CD4-positive, alpha-beta memory T cell (primary cell): ENCODE data around the gene OSMR. TPM values are rescaled to one million over a fixed set of nuclear protein-coding genes. Genes with fewer than 3 reads are reported as not detected.

Source experiments
- CTCF ChIA-PET: fragments of 350-600 bp; sonication (Branson Sonifier 250); formaldehyde crosslinking; loops from one replicate; lab custom pipeline; 2021; ENCODE audit warnings: inconsistent platforms; ENCODE audit not compliant: partially characterized antibody; lab: Charles Lee
- POLR2A ChIA-PET: fragments of 350-600 bp; sonication (Branson Sonifier 250); formaldehyde crosslinking; loops from one replicate; lab custom pipeline; 2021; ENCODE audit not compliant: partially characterized antibody; lab: Charles Lee
- DNase-seq, 5 donors: peaks; one replicate each; pipeline versions ENCODE4 v3.0.0 to v3.0.0-alpha.2; 2020 to 2022; ENCODE audit warnings: mixed read lengths in 1 of 5
- H3K27ac ChIP-seq: one replicate; pipeline ENCODE4 v1.7.0; 2013; ENCODE audit warnings: low read depth, low read length
- H3K27me3 ChIP-seq: 2 replicates; pipeline ENCODE4 v1.7.0; 2013; ENCODE audit warnings: mild to moderate bottlenecking, low read length, moderate library complexity; ENCODE audit not compliant: insufficient read depth
- H3K36me3 ChIP-seq: 2 replicates; pipeline ENCODE4 v1.7.0; 2013; ENCODE audit warnings: mild to moderate bottlenecking, low read length, moderate library complexity; ENCODE audit not compliant: insufficient read depth
- H3K4me1 ChIP-seq: 2 replicates; pipeline ENCODE4 v1.7.0; 2013; ENCODE audit warnings: mild to moderate bottlenecking, low read length, moderate library complexity; ENCODE audit not compliant: insufficient read depth
- H3K4me3 ChIP-seq, 2 donors: one replicate each; pipeline ENCODE4 v1.7.0; 2013; ENCODE audit warnings: low read length in 2 of 2, mild to moderate bottlenecking in 1 of 2
- H3K9me3 ChIP-seq, 2 donors: one replicate each; pipeline ENCODE4 v1.7.0; 2013; ENCODE audit warnings: low read length in 2 of 2, control low read depth in 1 of 2; ENCODE audit not compliant: control insufficient read depth in 1 of 2
- H3K27ac Mint-ChIP-seq, 7 donors: one replicate each; pipeline ENCODE4 v1.8.0; 2020 to 2021; ENCODE audit warnings: mixed read lengths in 7 of 7, mild to moderate bottlenecking in 6 of 7, inconsistent platforms in 3 of 7, moderate library complexity in 3 of 7
- H3K27me3 Mint-ChIP-seq, 2 donors: one replicate each; pipeline ENCODE4 v1.8.0; 2020 to 2021; ENCODE audit warnings: mixed read lengths in 2 of 2
- H3K36me3 Mint-ChIP-seq, 2 donors: one replicate each; pipeline ENCODE4 v1.8.0; 2020 to 2021; ENCODE audit warnings: mixed read lengths in 2 of 2, inconsistent platforms in 1 of 2, mild to moderate bottlenecking in 1 of 2
- H3K4me1 Mint-ChIP-seq, 4 donors: one replicate each; pipeline ENCODE4 v1.8.0; 2020 to 2021; ENCODE audit warnings: mixed read lengths in 4 of 4, mild to moderate bottlenecking in 1 of 4
- H3K4me3 Mint-ChIP-seq, 8 donors: one replicate each; pipeline ENCODE4 v1.8.0; 2020 to 2021; ENCODE audit warnings: mixed read lengths in 8 of 8, mild to moderate bottlenecking in 7 of 8, moderate library complexity in 6 of 8, inconsistent platforms in 3 of 8
- H3K9me3 Mint-ChIP-seq, 8 donors: one replicate each; pipeline ENCODE4 v1.8.0; 2020 to 2021; ENCODE audit warnings: mixed read lengths in 8 of 8, mild to moderate bottlenecking in 5 of 8, inconsistent platforms in 3 of 8, moderate library complexity in 1 of 8
- intact Hi-C: fragments of 100-400 bp; cut with micrococcal nuclease; formaldehyde crosslinking; loops from one replicate; pipeline ENCODE4 v1.15.1; 2023
- polyA plus RNA-seq, 2 donors: library from polyadenylated mRNA; unstranded; fragments of 300-500 nt; fragmentation: Illumina TruSeq; gene quantifications; one replicate each; pipeline ENCODE4 v1.2.3, GENCODE V29; 2021
- total RNA-seq, 2 experiments: library from RNA; stranded (reverse); gene quantifications; one replicate each; pipeline ENCODE4 v1.2.3, GENCODE V29; 2021

OSMR gene
- total and polyA plus RNA-seq, 4 experiments from 2014 or later = 0.37 TPM; not detected in 3

- peaks cover 3% of the 10 kb centered on the region for H3K36me3 ChIP-seq
- H3K27ac ChIP-seq = no peak overlapping the region
- no peaks in the 10 kb centered on the region for H3K4me1 Mint-ChIP-seq
- ChIA-PET CTCF (interaction anchor here (0.9 kb wide), 1 partner anchor 12 kb away, joined by 5 read pairs; no protein-coding TSS in a partner anchor), POLR2A (no interaction called here)
- DNase-seq = no peak
- no peak overlapping the region for H3K27ac Mint-ChIP-seq
- no peaks in the 10 kb centered on the region for H3K27me3 ChIP-seq
- H3K9me3 Mint-ChIP-seq = no peaks in the 10 kb centered on the region
- no peaks in the 10 kb centered on the region for H3K27me3 Mint-ChIP-seq
- no peak overlapping the region for H3K4me3 ChIP-seq
- H3K4me3 Mint-ChIP-seq = no peak overlapping the region
- H3K9me3 ChIP-seq = no peaks in the 10 kb centered on the region
- H3K4me1 ChIP-seq = no peaks in the 10 kb centered on the region
- intact Hi-C loops = no loop called here
- H3K36me3 Mint-ChIP-seq = peaks cover 25 to 34% of the 10 kb centered on the region in 2 donors
Measured at GRCh38 chr5:38936269-38936668, 90.5 kb downstream of the OSMR start.

DNA sequence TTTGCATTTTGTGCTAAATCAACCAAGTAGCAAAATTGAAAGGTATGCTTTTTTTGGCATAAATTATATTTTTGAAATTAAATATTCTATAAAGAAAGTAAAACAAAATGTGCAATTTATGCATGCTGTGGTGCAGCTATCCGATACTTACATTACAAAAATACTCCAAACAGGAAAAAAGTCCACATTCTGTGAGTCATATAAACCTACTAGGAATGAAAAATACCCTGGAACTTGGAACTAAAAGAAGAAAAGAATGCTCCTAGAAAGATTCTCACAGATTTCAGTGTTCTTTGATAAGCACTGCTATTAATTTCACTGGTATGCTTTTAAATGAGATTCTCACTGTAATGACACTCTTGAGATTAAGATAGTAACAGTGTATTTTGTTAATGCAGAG is 92.6 kb downstream of the OSMR start:
- Histone ChIP-seq H3K27me3 (no peaks in the 10 kb centered on the region), H3K4me1 (no peaks in the 10 kb centered on the region), H3K9me3 (no peaks in the 10 kb centered on the region), H3K36me3 (peaks cover 19% of the 10 kb centered on the region), H3K4me3 (no peak overlapping the region), H3K27ac (no peak overlapping the region)
- no peak overlapping the region for H3K4me3 Mint-ChIP-seq
- POLR2A ChIA-PET = no interaction called here
- DNase-seq = no peak
- CTCF ChIA-PET = no interaction called here
- H3K27me3 Mint-ChIP-seq = no peaks in the 10 kb centered on the region
- H3K36me3 Mint-ChIP-seq = peaks cover 37 to 43% of the 10 kb centered on the region in 2 donors
- H3K27ac Mint-ChIP-seq = no peak overlapping the region
- no peaks in the 10 kb centered on the region for H3K4me1 Mint-ChIP-seq
- intact Hi-C loops = no loop called here
- no peaks in the 10 kb centered on the region for H3K9me3 Mint-ChIP-seq

DNA sequence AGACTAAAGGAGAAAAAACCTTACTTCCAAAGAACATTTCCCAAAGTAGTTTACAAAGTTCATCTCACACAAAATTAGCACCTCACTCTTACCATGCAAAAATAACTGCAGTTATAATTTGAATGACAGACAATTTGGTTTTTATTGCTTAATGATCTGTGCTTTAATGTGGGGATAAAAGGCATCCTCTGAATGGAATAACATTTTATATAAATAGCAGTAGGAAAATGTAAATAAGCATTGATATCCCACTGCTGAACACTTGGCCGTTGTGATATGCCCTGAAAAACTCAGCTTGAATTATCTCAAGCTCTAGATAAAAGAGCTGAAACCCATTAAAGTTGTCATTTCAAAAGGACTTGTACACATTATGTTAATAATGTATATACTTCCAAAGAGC is 93.2 kb downstream of the OSMR start:
- Histone ChIP-seq H3K4me1 (no peaks in the 10 kb centered on the region), H3K9me3 (no peaks in the 10 kb centered on the region), H3K4me3 (no peak overlapping the region), H3K27ac (no peak overlapping the region), H3K27me3 (no peaks in the 10 kb centered on the region), H3K36me3 (peaks cover 21% of the 10 kb centered on the region)
- ChIA-PET CTCF (no interaction called here), POLR2A (no interaction called here)
- no peak overlapping the region for H3K27ac Mint-ChIP-seq
- no peak overlapping the region for H3K4me3 Mint-ChIP-seq
- intact Hi-C loops = no loop called here
- DNase-seq = no peak
- no peaks in the 10 kb centered on the region for H3K4me1 Mint-ChIP-seq
- no peaks in the 10 kb centered on the region for H3K9me3 Mint-ChIP-seq
- H3K27me3 Mint-ChIP-seq = no peaks in the 10 kb centered on the region
- H3K36me3 Mint-ChIP-seq = peaks cover 37 to 43% of the 10 kb centered on the region in 2 donors

DNA sequence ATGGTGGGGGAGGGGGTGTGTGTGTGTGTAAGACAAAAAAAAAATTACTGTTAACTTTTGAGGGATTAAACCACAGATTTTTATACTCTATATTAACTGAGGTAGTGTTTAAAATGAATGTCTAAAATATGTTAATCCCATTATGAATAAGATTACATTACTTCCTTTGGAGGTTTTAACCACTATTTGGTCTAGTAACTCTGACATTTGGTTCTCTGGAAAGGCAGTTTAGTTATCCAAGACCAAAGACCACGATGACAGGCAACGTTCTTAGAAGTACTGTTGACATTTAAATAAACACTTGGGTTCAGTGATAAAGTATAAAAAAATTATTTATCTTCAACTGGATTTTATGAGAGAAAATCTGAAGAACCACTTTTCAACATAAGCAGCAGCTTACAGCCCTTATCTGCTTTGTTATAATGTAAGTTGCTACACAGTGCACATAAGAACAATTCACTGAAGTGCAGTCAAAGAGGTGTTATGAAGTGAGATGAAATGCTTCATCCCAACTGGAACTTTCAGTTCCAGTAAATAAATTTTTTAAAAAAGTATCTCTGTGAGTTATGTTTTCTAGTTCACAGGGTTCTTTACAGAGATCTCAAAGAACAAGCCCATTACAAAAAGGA is 94.5 kb downstream of the OSMR start:
- CTCF ChIA-PET = no interaction called here
- Mint-ChIP-seq H3K36me3 (peaks cover 47 to 49% of the 10 kb centered on the region in 2 donors), H3K9me3 (no peaks in the 10 kb centered on the region)

DNA sequence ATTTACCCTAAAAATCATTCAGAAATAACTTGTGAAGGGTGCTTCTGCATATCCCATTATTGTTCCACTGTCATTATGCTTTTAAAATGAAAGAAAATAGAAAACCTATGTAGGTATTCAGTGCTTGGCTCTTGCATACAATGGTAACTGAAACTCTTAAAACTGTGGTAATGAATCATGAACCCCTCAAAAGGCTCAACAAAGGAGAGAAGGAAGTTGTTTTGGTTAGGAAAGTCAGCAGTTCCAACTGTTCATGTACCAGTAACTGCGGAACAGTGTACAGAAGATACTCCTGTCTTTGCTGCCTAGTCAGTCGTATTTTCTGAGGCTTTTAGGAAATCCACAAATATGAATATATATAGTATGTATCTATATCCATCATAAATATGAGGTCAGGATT is 96.1 kb downstream of the OSMR start:
- DNase-seq = no peak
- Mint-ChIP-seq H3K9me3 (no peaks in the 10 kb centered on the region), H3K27ac (no peak overlapping the region), H3K4me1 (no peaks in the 10 kb centered on the region), H3K27me3 (no peaks in the 10 kb centered on the region), H3K36me3 (peaks cover 40 to 57% of the 10 kb centered on the region in 2 donors), H3K4me3 (no peak overlapping the region)
- intact Hi-C loops = no loop called here
- Histone ChIP-seq H3K4me1 (no peaks in the 10 kb centered on the region), H3K27me3 (no peaks in the 10 kb centered on the region), H3K4me3 (no peak overlapping the region), H3K36me3 (peaks cover 47% of the 10 kb centered on the region), H3K27ac (no peak overlapping the region), H3K9me3 (no peaks in the 10 kb centered on the region)
- ChIA-PET POLR2A (no interaction called here), CTCF (no interaction called here)

More for the DNA sequence above, 94.5 kb downstream of the OSMR start:
- Mint-ChIP-seq H3K4me1 (no peaks in the 10 kb centered on the region), H3K27me3 (no peaks in the 10 kb centered on the region), H3K4me3 (no peak overlapping the region), H3K27ac (no peak overlapping the region)
- POLR2A ChIA-PET = no interaction called here
- H3K4me1 ChIP-seq = no peaks in the 10 kb centered on the region
- H3K4me3 ChIP-seq = no peak overlapping the region
- no peak overlapping the region for H3K27ac ChIP-seq
- peaks cover 34% of the 10 kb centered on the region for H3K36me3 ChIP-seq
- intact Hi-C loops = no loop called here
- H3K27me3 ChIP-seq = no peaks in the 10 kb centered on the region
- no peak for DNase-seq
- H3K9me3 ChIP-seq = no peaks in the 10 kb centered on the region

DNA sequence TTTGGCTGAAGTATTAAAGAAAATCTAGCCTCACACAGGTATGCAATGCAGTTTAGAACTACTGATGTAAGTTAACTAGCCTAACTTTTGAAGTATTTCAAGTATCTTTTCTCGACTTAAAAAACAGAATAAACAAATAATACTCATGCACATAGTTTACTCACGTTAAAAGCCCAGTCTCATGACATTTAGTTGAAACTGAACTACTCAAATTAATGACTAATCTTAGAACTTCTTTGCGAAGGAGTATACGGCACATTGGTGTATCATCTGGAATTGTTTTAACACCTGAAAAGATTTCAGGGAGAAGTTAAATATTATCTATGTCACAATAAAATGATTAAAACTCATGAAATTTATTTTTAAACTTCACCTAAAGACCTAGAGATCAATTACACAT is 98.5 kb downstream of the OSMR start:
- intact Hi-C loops = no loop called here
- no peaks in the 10 kb centered on the region for H3K27me3 ChIP-seq
- ChIA-PET POLR2A (no interaction called here), CTCF (no interaction called here)
- no peaks in the 10 kb centered on the region for H3K9me3 ChIP-seq
- no peak for DNase-seq
- Mint-ChIP-seq H3K4me3 (no peak overlapping the region), H3K27ac (no peak overlapping the region), H3K9me3 (no peaks in the 10 kb centered on the region), H3K27me3 (no peaks in the 10 kb centered on the region), H3K36me3 (peaks cover 37 to 61% of the 10 kb centered on the region in 2 donors), H3K4me1 (no peaks in the 10 kb centered on the region)
- no peak overlapping the region for H3K4me3 ChIP-seq
- H3K4me1 ChIP-seq = no peaks in the 10 kb centered on the region
- no peak overlapping the region for H3K27ac ChIP-seq
- peaks cover 56% of the 10 kb centered on the region for H3K36me3 ChIP-seq

DNA sequence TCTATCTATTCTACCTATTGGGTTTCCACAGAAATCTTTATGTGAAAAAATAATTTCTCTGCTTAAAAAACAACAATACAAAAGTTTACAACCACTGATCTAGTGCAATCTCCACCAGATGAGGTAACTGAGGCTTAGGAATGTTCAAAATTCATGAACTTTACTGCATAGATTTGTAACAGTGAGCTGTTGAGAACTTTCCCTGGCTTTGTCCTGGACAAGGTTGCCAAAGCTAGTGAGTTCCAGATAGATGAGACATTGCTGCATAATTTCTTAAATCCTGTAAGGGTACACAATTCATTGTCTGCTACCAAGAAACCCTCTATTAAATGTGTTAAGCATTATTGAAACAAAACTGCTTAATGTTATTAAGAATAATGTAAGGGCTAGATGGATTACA is 102.7 kb downstream of the OSMR start:
- Mint-ChIP-seq H3K27me3 (no peaks in the 10 kb centered on the region), H3K36me3 (peaks cover 54 to 76% of the 10 kb centered on the region in 2 donors), H3K4me1 (no peaks in the 10 kb centered on the region), H3K9me3 (no peaks in the 10 kb centered on the region), H3K4me3 (no peak overlapping the region), H3K27ac (peak overlapping the region in 1 of 7 donors; percentile 29)
- H3K4me3 ChIP-seq = no peak overlapping the region
- H3K27me3 ChIP-seq = no peaks in the 10 kb centered on the region
- intact Hi-C loops = no loop called here
- peaks cover 74% of the 10 kb centered on the region for H3K36me3 ChIP-seq
- H3K27ac ChIP-seq = no peak overlapping the region
- CTCF ChIA-PET = interaction anchor here (1.5 to 2.1 kb wide), 3 partner anchors 15 to 599 kb away, joined by 5 read pairs; no protein-coding TSS in a partner anchor
- POLR2A ChIA-PET = no interaction called here
- H3K9me3 ChIP-seq = no peaks in the 10 kb centered on the region
- DNase-seq = no peak
- no peaks in the 10 kb centered on the region for H3K4me1 ChIP-seq
